Measurements from ENCODE around the gene ENTPD5.

ENTPD5 gene

GRCh38 chr14:74018586-74019407 is at the start of gene ENTPD5, which contains the start of gene BBOF1:
Gene ENTPD5, minus strand, starts transcription at chr14:74019288. Its CDS starts 31,186 bp downstream, at chr14:73988102.
Gene BBOF1, plus strand, starts transcription at chr14:74019349. Its CDS starts 130 bp downstream, at chr14:74019479.
- no peaks in the 10 kb centered on the region for H3K27me3 ChIP-seq (ENCODE audit: control insufficient read depth, insufficient read depth, low read length)
- H3K4me3 ChIP-seq (ENCODE audit: low read depth, low read length), result peak within 1 kb of the TSS; percentile 98
- no peaks in the 10 kb centered on the region for H3K4me1 ChIP-seq (ENCODE audit: control insufficient read depth, insufficient read depth, low read length)
- H3K36me3 ChIP-seq (ENCODE audit: control insufficient read depth, insufficient read depth, low read length), result peaks cover 1% of the 10 kb centered on the region
- peak within 1 kb of the TSS; percentile 26 for H3K27ac ChIP-seq (ENCODE audit: low read depth, low read length)
- H3K9ac ChIP-seq (ENCODE audit: low read depth, low read length), result peak within 1 kb of the TSS; percentile 70
- no peaks in the 10 kb centered on the region for H3K9me3 ChIP-seq (ENCODE audit: control insufficient read depth, insufficient read depth, low read length)

- peaks cover 46% of the 10 kb centered on the region for H3K36me3 ChIP-seq (ENCODE audit: control insufficient read depth, insufficient read depth, low read length)
- no peaks in the 10 kb centered on the region for H3K4me1 ChIP-seq (ENCODE audit: control insufficient read depth, insufficient read depth, low read length)
- no peak overlapping the region for H3K27ac ChIP-seq (ENCODE audit: low read depth, low read length)
- H3K27me3 ChIP-seq (ENCODE audit: control insufficient read depth, insufficient read depth, low read length), result no peaks in the 10 kb centered on the region
- H3K9ac ChIP-seq (ENCODE audit: low read depth, low read length), result no peak overlapping the region
- no peak overlapping the region for H3K4me3 ChIP-seq (ENCODE audit: low read depth, low read length)
- H3K9me3 ChIP-seq (ENCODE audit: control insufficient read depth, insufficient read depth, low read length), result no peaks in the 10 kb centered on the region
Observed at GRCh38 chr14:74065746-74066575, 46.9 kb upstream of the ENTPD5 start.

- Histone ChIP-seq H3K4me3 (ENCODE audit: low read depth, low read length) (no peak overlapping the region), H3K36me3 (ENCODE audit: control insufficient read depth, insufficient read depth, low read length) (peaks cover 47% of the 10 kb centered on the region), H3K27ac (ENCODE audit: low read depth, low read length) (no peak overlapping the region), H3K9ac (ENCODE audit: low read depth, low read length) (no peak overlapping the region), H3K4me1 (ENCODE audit: control insufficient read depth, insufficient read depth, low read length) (no peaks in the 10 kb centered on the region), H3K9me3 (ENCODE audit: control insufficient read depth, insufficient read depth, low read length) (no peaks in the 10 kb centered on the region), H3K27me3 (ENCODE audit: control insufficient read depth, insufficient read depth, low read length) (no peaks in the 10 kb centered on the region)
Observed at GRCh38 chr14:74064883-74065282, 45.8 kb upstream of the ENTPD5 start.

GRCh38 chr14:74064426-74064825 is 45.3 kb upstream of the ENTPD5 start:
- H3K9me3 ChIP-seq (ENCODE audit: control insufficient read depth, insufficient read depth, low read length), result no peaks in the 10 kb centered on the region
- no peak overlapping the region for H3K4me3 ChIP-seq (ENCODE audit: low read depth, low read length)
- H3K9ac ChIP-seq (ENCODE audit: low read depth, low read length), result no peak overlapping the region
- H3K27ac ChIP-seq (ENCODE audit: low read depth, low read length), result no peak overlapping the region
- H3K4me1 ChIP-seq (ENCODE audit: control insufficient read depth, insufficient read depth, low read length), result no peaks in the 10 kb centered on the region
- H3K36me3 ChIP-seq (ENCODE audit: control insufficient read depth, insufficient read depth, low read length), result peaks cover 51% of the 10 kb centered on the region
- H3K27me3 ChIP-seq (ENCODE audit: control insufficient read depth, insufficient read depth, low read length), result no peaks in the 10 kb centered on the region

- Histone ChIP-seq H3K4me3 (ENCODE audit: low read depth, low read length) (no peak overlapping the region), H3K27ac (ENCODE audit: low read depth, low read length) (no peak overlapping the region), H3K36me3 (ENCODE audit: control insufficient read depth, insufficient read depth, low read length) (peaks cover 50% of the 10 kb centered on the region), H3K9me3 (ENCODE audit: control insufficient read depth, insufficient read depth, low read length) (no peaks in the 10 kb centered on the region), H3K4me1 (ENCODE audit: control insufficient read depth, insufficient read depth, low read length) (no peaks in the 10 kb centered on the region), H3K27me3 (ENCODE audit: control insufficient read depth, insufficient read depth, low read length) (no peaks in the 10 kb centered on the region), H3K9ac (ENCODE audit: low read depth, low read length) (no peak overlapping the region)
Observed at GRCh38 chr14:74062809-74063150, 43.7 kb upstream of the ENTPD5 start.

- H3K4me1 ChIP-seq (ENCODE audit: control insufficient read depth, insufficient read depth, low read length), result no peaks in the 10 kb centered on the region
- H3K27ac ChIP-seq (ENCODE audit: low read depth, low read length), result no peak overlapping the region
- no peaks in the 10 kb centered on the region for H3K36me3 ChIP-seq (ENCODE audit: control insufficient read depth, insufficient read depth, low read length)
- no peak overlapping the region for H3K9ac ChIP-seq (ENCODE audit: low read depth, low read length)
- no peaks in the 10 kb centered on the region for H3K9me3 ChIP-seq (ENCODE audit: control insufficient read depth, insufficient read depth, low read length)
- no peaks in the 10 kb centered on the region for H3K27me3 ChIP-seq (ENCODE audit: control insufficient read depth, insufficient read depth, low read length)
- H3K4me3 ChIP-seq (ENCODE audit: low read depth, low read length), result no peak overlapping the region
Observed at GRCh38 chr14:74049876-74050495, 30.9 kb upstream of the ENTPD5 start.

- H3K27me3 ChIP-seq (ENCODE audit: control insufficient read depth, insufficient read depth, low read length), result no peaks in the 10 kb centered on the region
- H3K4me1 ChIP-seq (ENCODE audit: control insufficient read depth, insufficient read depth, low read length), result no peaks in the 10 kb centered on the region
- no peak overlapping the region for H3K27ac ChIP-seq (ENCODE audit: low read depth, low read length)
- H3K36me3 ChIP-seq (ENCODE audit: control insufficient read depth, insufficient read depth, low read length), result no peaks in the 10 kb centered on the region
- no peak overlapping the region for H3K4me3 ChIP-seq (ENCODE audit: low read depth, low read length)
- no peaks in the 10 kb centered on the region for H3K9me3 ChIP-seq (ENCODE audit: control insufficient read depth, insufficient read depth, low read length)
- H3K9ac ChIP-seq (ENCODE audit: low read depth, low read length), result no peak overlapping the region
Observed at GRCh38 chr14:74048281-74048680, 29.2 kb upstream of the ENTPD5 start.

GRCh38 chr14:74045522-74045921 is 26.4 kb upstream of the ENTPD5 start:
- Histone ChIP-seq H3K36me3 (ENCODE audit: control insufficient read depth, insufficient read depth, low read length) (no peaks in the 10 kb centered on the region), H3K27me3 (ENCODE audit: control insufficient read depth, insufficient read depth, low read length) (no peaks in the 10 kb centered on the region), H3K9ac (ENCODE audit: low read depth, low read length) (no peak overlapping the region)

GRCh38 chr14:74042296-74042695 is 23.2 kb upstream of the ENTPD5 start:
- no peak overlapping the region for H3K27ac ChIP-seq (ENCODE audit: low read depth, low read length)
- H3K4me3 ChIP-seq (ENCODE audit: low read depth, low read length), result no peak overlapping the region
- H3K9ac ChIP-seq (ENCODE audit: low read depth, low read length), result no peak overlapping the region
- H3K27me3 ChIP-seq (ENCODE audit: control insufficient read depth, insufficient read depth, low read length), result no peaks in the 10 kb centered on the region
- no peaks in the 10 kb centered on the region for H3K36me3 ChIP-seq (ENCODE audit: control insufficient read depth, insufficient read depth, low read length)
- no peaks in the 10 kb centered on the region for H3K4me1 ChIP-seq (ENCODE audit: control insufficient read depth, insufficient read depth, low read length)
- H3K9me3 ChIP-seq (ENCODE audit: control insufficient read depth, insufficient read depth, low read length), result no peaks in the 10 kb centered on the region

More at GRCh38 chr14:74045522-74045921, 26.4 kb upstream of the ENTPD5 start:
- H3K9me3 ChIP-seq (ENCODE audit: control insufficient read depth, insufficient read depth, low read length), result no peaks in the 10 kb centered on the region
- H3K4me3 ChIP-seq (ENCODE audit: low read depth, low read length), result no peak overlapping the region
- no peaks in the 10 kb centered on the region for H3K4me1 ChIP-seq (ENCODE audit: control insufficient read depth, insufficient read depth, low read length)
- no peak overlapping the region for H3K27ac ChIP-seq (ENCODE audit: low read depth, low read length)

- H3K9me3 ChIP-seq (ENCODE audit: control insufficient read depth, insufficient read depth, low read length), result no peaks in the 10 kb centered on the region
- H3K36me3 ChIP-seq (ENCODE audit: control insufficient read depth, insufficient read depth, low read length), result no peaks in the 10 kb centered on the region
- no peak overlapping the region for H3K4me3 ChIP-seq (ENCODE audit: low read depth, low read length)
- no peak overlapping the region for H3K27ac ChIP-seq (ENCODE audit: low read depth, low read length)
- H3K4me1 ChIP-seq (ENCODE audit: control insufficient read depth, insufficient read depth, low read length), result no peaks in the 10 kb centered on the region
- no peak overlapping the region for H3K9ac ChIP-seq (ENCODE audit: low read depth, low read length)
- no peaks in the 10 kb centered on the region for H3K27me3 ChIP-seq (ENCODE audit: control insufficient read depth, insufficient read depth, low read length)
Observed at GRCh38 chr14:74038020-74038859, 19.2 kb upstream of the ENTPD5 start.
